Astrocyte of the cerebellum (primary cell): Measurements from ENCODE around the gene CFAP70.
A peak's percentile ranks its signal among the peaks of the same experiment; 100 is the strongest.

ENCODE experiments used
- DNase-seq: peaks from one replicate; pipeline ENCODE4 v3.0.0-alpha.2; 2011; ENCODE audit warnings: low read depth
- H3K4me3 ChIP-seq: 2 replicates; pipeline ENCODE4 v1.5.1; 2011; ENCODE audit warnings: mild to moderate bottlenecking, low read depth, low read length, moderate library complexity
- CTCF ChIP-seq: IDR thresholded peaks from 2 replicates; pipeline ENCODE4 v1.5.1; 2012; ENCODE audit warnings: low read length, low read depth, moderate library complexity, mild to moderate bottlenecking; ENCODE audit errors: missing control alignments
- in situ Hi-C: cut with HindIII; loops from 2 replicates; pipeline ENCODE4 v1.10.0; 2017; ENCODE audit warnings: low sequenced_read_pairs

The CFAP70 gene

GRCh38 chr10:73376679-73377078 lies 18.0 kb upstream of the CFAP70 start:
- no peak for DNase-seq
- H3K4me3 ChIP-seq = no peak overlapping the region
- TF ChIP-seq CTCF = no peak
- in situ Hi-C loops = no loop called here

DNA sequence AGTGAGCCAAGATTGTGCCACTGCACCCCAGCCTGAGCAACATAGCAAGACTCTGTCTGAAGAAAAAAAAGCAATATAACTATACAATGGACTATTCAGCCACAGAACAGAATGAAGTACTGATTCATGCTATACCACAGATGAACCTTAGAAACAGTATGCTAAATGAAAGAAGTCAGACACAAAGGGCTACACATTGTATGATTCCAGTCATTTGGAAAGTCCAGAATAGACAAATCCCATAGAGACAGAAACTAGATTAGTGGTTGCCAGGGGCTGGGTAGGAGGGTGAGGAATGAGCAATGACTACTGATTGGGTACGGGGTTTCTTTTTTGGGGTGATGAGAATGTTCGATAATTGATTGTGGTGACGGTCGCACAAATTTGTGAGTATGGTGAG lies 9.6 kb upstream of the CFAP70 start:
- no peak overlapping the region for H3K4me3 ChIP-seq
- TF ChIP-seq CTCF = no peak
- DNase-seq = no peak
- in situ Hi-C loops = no loop called here

GRCh38 chr10:73366381-73367298 lies 8.0 kb upstream of the CFAP70 start:
- TF ChIP-seq CTCF = no peak
- no peak overlapping the region for H3K4me3 ChIP-seq
- in situ Hi-C loops = no loop called here
- DNase-seq = no peak

- DNase-seq = no peak
- in situ Hi-C loops = no loop called here
- no peak for TF ChIP-seq CTCF
- H3K4me3 ChIP-seq = no peak overlapping the region
Measured at GRCh38 chr10:73364964-73365363, 6.3 kb upstream of the CFAP70 start.

- no peak for TF ChIP-seq CTCF
- in situ Hi-C loops = loop anchor here (5.0 kb wide), 1 partner anchor 62 kb away; no protein-coding TSS in a partner anchor
- DNase-seq = no peak
- H3K4me3 ChIP-seq = no peak overlapping the region
Measured at GRCh38 chr10:73359492-73359891, 828 bp upstream of the CFAP70 start.

GRCh38 chr10:73357821-73358220 lies 843 bp downstream of the CFAP70 start:
- TF ChIP-seq CTCF = no peak
- peak overlapping the region; percentile 66 for H3K4me3 ChIP-seq
- no peak for DNase-seq
- in situ Hi-C loops = loop anchor here (5.0 kb wide), 1 partner anchor 61 kb away; no protein-coding TSS in a partner anchor
